ENCODE measurements around the gene CDK4. TPM values are rescaled to one million over a fixed set of nuclear protein-coding genes. Genes with fewer than 3 reads are reported as not detected.

Gene CDK4
- polyA plus RNA-seq, 1 donor (not counting 4 experiments of a cell fraction or from before 2014, with no cell fraction given) = 146 TPM

- Histone ChIP-seq H3K36me3 (ENCODE audit: control insufficient read depth in 2 of 2, extremely low read depth in 1 of 2, insufficient read depth in 2 of 2, low read length in 2 of 2) (no peaks in the 10 kb centered on the region), H3K4me3 (ENCODE audit: control insufficient read depth in 2 of 3, extremely low read depth in 1 of 3, insufficient read depth in 2 of 3, low read depth in 1 of 3, low read length in 3 of 3) (no peak overlapping the region), H2AFZ (ENCODE audit: control insufficient read depth, low read length) (no peak overlapping the region), H3K9me1 (ENCODE audit: control insufficient read depth, extremely low read depth, insufficient read depth, low read length) (no peaks in the 10 kb centered on the region), H3K27me3 (ENCODE audit: control insufficient read depth, extremely low read depth, insufficient read depth, low read length) (peaks cover 36% of the 10 kb centered on the region), H3K4me2 (ENCODE audit: control insufficient read depth, extremely low read depth, insufficient read depth, low read depth, low read length) (no peak overlapping the region), H4K20me1 (ENCODE audit: control insufficient read depth, extremely low read depth, insufficient read depth, low read length) (no peaks in the 10 kb centered on the region), H3K9ac (ENCODE audit: control insufficient read depth, extremely low read depth, insufficient read depth, low read length) (no peak overlapping the region), H3K79me2 (ENCODE audit: control insufficient read depth, insufficient read depth, low read length) (no peaks in the 10 kb centered on the region), H3K9me3 (ENCODE audit: control insufficient read depth, low read depth, low read length) (no peaks in the 10 kb centered on the region), H3K4me1 (ENCODE audit: control insufficient read depth, extremely low read depth, insufficient read depth, low read length) (peaks cover 15% of the 10 kb centered on the region), H3K27ac (ENCODE audit: control insufficient read depth, insufficient read depth, low read length) (no peak overlapping the region)
- no peak for TF ChIP-seq EZH2 (IDR thresholded peaks at IDR 0.05; ENCODE audit: low read length)
- TF ChIP-seq CTCF (optimal IDR thresholded peaks at IDR 0.05 in 1 of 3, IDR thresholded peaks at IDR 0.05 in 1 of 3, conservative IDR thresholded peaks at IDR 0.05 in 1 of 3; ENCODE audit: extremely low read depth in 1 of 3, insufficient read depth in 2 of 3, low read length in 3 of 3) = no peak
- DNase-seq (ENCODE audit: low read depth, low spot score) (no peak), FAIRE-seq (no peak)
- dilution Hi-C loops (cut with MboI; ENCODE audit: extremely low pct_ligation_motif_present, low sequenced_read_pairs) = loop anchor here (25.0 kb wide), 1 partner anchor 146 kb away; the partner anchor contains the start of gene PIP4K2C
These were observed 19.1 kb downstream of the CDK4 start for GRCh38 chr12:57732726-57733593.

- FAIRE-seq = no peak
- dilution Hi-C loops (cut with MboI; ENCODE audit: extremely low pct_ligation_motif_present, low sequenced_read_pairs) = loop anchor here (25.0 kb wide), 1 partner anchor 145 kb away; the partner anchor contains the start of gene PIP4K2C
- no peaks in the 10 kb centered on the region for H3K9me1 ChIP-seq (ENCODE audit: control insufficient read depth, extremely low read depth, insufficient read depth, low read length)
These were observed 19.8 kb downstream of the CDK4 start for GRCh38 chr12:57732270-57732669.

More at GRCh38 chr12:57732270-57732669, 19.8 kb downstream of the CDK4 start:
- DNase-seq (ENCODE audit: low read depth, low spot score) = no peak
- no peak overlapping the region for H3K4me2 ChIP-seq (ENCODE audit: control insufficient read depth, extremely low read depth, insufficient read depth, low read depth, low read length)
- no peaks in the 10 kb centered on the region for H3K9me3 ChIP-seq (ENCODE audit: control insufficient read depth, low read depth, low read length)
- H3K27ac ChIP-seq (ENCODE audit: control insufficient read depth, insufficient read depth, low read length) = no peak overlapping the region
- H3K4me3 ChIP-seq (ENCODE audit: control insufficient read depth in 2 of 3, extremely low read depth in 1 of 3, insufficient read depth in 2 of 3, low read depth in 1 of 3, low read length in 3 of 3) = no peak overlapping the region
- H4K20me1 ChIP-seq (ENCODE audit: control insufficient read depth, extremely low read depth, insufficient read depth, low read length) = no peaks in the 10 kb centered on the region
- TF ChIP-seq CTCF (optimal IDR thresholded peaks at IDR 0.05 in 1 of 3, IDR thresholded peaks at IDR 0.05 in 1 of 3, conservative IDR thresholded peaks at IDR 0.05 in 1 of 3; ENCODE audit: extremely low read depth in 1 of 3, insufficient read depth in 2 of 3, low read length in 3 of 3) = no peak
- no peak for TF ChIP-seq EZH2 (IDR thresholded peaks at IDR 0.05; ENCODE audit: low read length)
- H3K36me3 ChIP-seq (ENCODE audit: control insufficient read depth in 2 of 2, extremely low read depth in 1 of 2, insufficient read depth in 2 of 2, low read length in 2 of 2) = peaks cover 0 to 2% of the 10 kb centered on the region in 2 experiments
- H2AFZ ChIP-seq (ENCODE audit: control insufficient read depth, low read length) = no peak overlapping the region
- peaks cover 15% of the 10 kb centered on the region for H3K4me1 ChIP-seq (ENCODE audit: control insufficient read depth, extremely low read depth, insufficient read depth, low read length)
- H3K9ac ChIP-seq (ENCODE audit: control insufficient read depth, extremely low read depth, insufficient read depth, low read length) = no peak overlapping the region
- H3K27me3 ChIP-seq (ENCODE audit: control insufficient read depth, extremely low read depth, insufficient read depth, low read length) = peaks cover 30% of the 10 kb centered on the region
- no peaks in the 10 kb centered on the region for H3K79me2 ChIP-seq (ENCODE audit: control insufficient read depth, insufficient read depth, low read length)
